HepG2 (cell line): ENCODE results near the gene CYTH1. TPM values are rescaled to one million over a fixed set of nuclear protein-coding genes. Genes with fewer than 3 reads are reported as not detected.

ENCODE experiments used
- BRF2 ChIP-seq: sonication (generic); formaldehyde crosslinking; IDR thresholded peaks from 2 replicates; pipeline ENCODE4 v1.8.1; 2022; ENCODE audit warnings: mild to moderate bottlenecking, missing genetic modification reagents
- FOXC1 ChIP-seq: sonication (generic); formaldehyde crosslinking; IDR thresholded peaks from 2 replicates; pipeline ENCODE4 v1.8.0; 2022; ENCODE audit warnings: mild to moderate bottlenecking, missing genetic modification reagents, borderline replicate concordance
- GLMP ChIP-seq: sonication (generic); formaldehyde crosslinking; IDR thresholded peaks from 2 replicates; pipeline ENCODE4 v1.9.0; 2021; ENCODE audit warnings: missing genetic modification reagents, mild to moderate bottlenecking, borderline replicate concordance
- GPN1 ChIP-seq: sonication (generic); formaldehyde crosslinking; IDR thresholded peaks from 2 replicates; pipeline ENCODE4 v1.5.1; 2020; ENCODE audit warnings: missing genetic modification reagents, borderline replicate concordance
- HMGA1 ChIP-seq: sonication (generic); formaldehyde crosslinking; conservative IDR thresholded peaks from 2 replicates; pipeline ENCODE4 v1.4.0; 2020; ENCODE audit warnings: missing genetic modification reagents
- HOXA9 ChIP-seq: sonication (generic); formaldehyde crosslinking; IDR thresholded peaks from 2 replicates; pipeline ENCODE4 v1.8.1; 2022; ENCODE audit warnings: missing genetic modification reagents, mild to moderate bottlenecking, moderate library complexity, borderline replicate concordance
- PHF5A ChIP-seq: IDR thresholded peaks from one replicate; pipeline ENCODE4 v1.6.1; 2018; ENCODE audit warnings: low read depth, missing genetic modification reagents; ENCODE audit not compliant: unreplicated experiment
- RAD51 ChIP-seq: fragments of 450-650 bp; IDR thresholded peaks from 2 replicates; pipeline ENCODE4 v1.6.1; 2016; ENCODE audit warnings: borderline replicate concordance
- REL ChIP-seq: sonication (generic); formaldehyde crosslinking; conservative IDR thresholded peaks from 2 replicates; pipeline ENCODE4 v1.8.0; 2022; ENCODE audit warnings: mild to moderate bottlenecking, missing genetic modification reagents, moderate library complexity
- SNAI1 ChIP-seq: sonication (generic); formaldehyde crosslinking; IDR thresholded peaks from 2 replicates; pipeline ENCODE4 v1.5.0; 2020; ENCODE audit warnings: mild to moderate bottlenecking, missing genetic modification reagents, borderline replicate concordance
- SP2 ChIP-seq: sonication (generic); formaldehyde crosslinking; IDR thresholded peaks from 2 replicates; pipeline ENCODE4 v1.5.1; 2020; ENCODE audit warnings: mild to moderate bottlenecking, missing genetic modification reagents
- TCF12 ChIP-seq, 2 experiments: fragments of 450-650 bp in 1 of 2; sonication (generic) in 1 of 2; formaldehyde crosslinking in 1 of 2; IDR thresholded peaks; 2 replicates each; pipeline versions ENCODE4 v1.6.1 to v1.8.0; 2017 to 2022; ENCODE audit warnings: antibody characterized with exemption in 1 of 2, mild to moderate bottlenecking in 1 of 2, missing genetic modification reagents in 1 of 2, moderate library complexity in 1 of 2
- ZBTB1 ChIP-seq: sonication (generic); formaldehyde crosslinking; IDR thresholded peaks from 2 replicates; pipeline ENCODE4 v1.4.0; 2020; ENCODE audit warnings: missing genetic modification reagents, borderline replicate concordance
- ZBTB10 ChIP-seq: sonication (generic); formaldehyde crosslinking; IDR thresholded peaks from 2 replicates; pipeline ENCODE4 v1.4.0; 2020; ENCODE audit warnings: missing genetic modification reagents, borderline replicate concordance
- ZBTB37 ChIP-seq: sonication (generic); formaldehyde crosslinking; IDR thresholded peaks from 2 replicates; pipeline ENCODE4 v1.4.0; 2020; ENCODE audit warnings: mild to moderate bottlenecking, missing genetic modification reagents
- ZBTB38 ChIP-seq: sonication (generic); formaldehyde crosslinking; IDR thresholded peaks from 2 replicates; pipeline ENCODE4 v1.5.1; 2020; ENCODE audit warnings: mild to moderate bottlenecking, missing genetic modification reagents
- ZNF251 ChIP-seq: sonication (generic); formaldehyde crosslinking; IDR thresholded peaks from 2 replicates; pipeline ENCODE4 v1.9.0; 2021; ENCODE audit warnings: mild to moderate bottlenecking, missing genetic modification reagents
- ZNF432 ChIP-seq: sonication (generic); formaldehyde crosslinking; IDR thresholded peaks from 2 replicates; pipeline ENCODE4 v1.5.0; 2020; ENCODE audit warnings: missing genetic modification reagents, mild to moderate bottlenecking, borderline replicate concordance
- ZNF564 ChIP-seq: sonication (generic); formaldehyde crosslinking; IDR thresholded peaks from 2 replicates; pipeline ENCODE4 v1.8.1; 2023; ENCODE audit warnings: mild to moderate bottlenecking, missing genetic modification reagents
- ZNF597 ChIP-seq: sonication (generic); formaldehyde crosslinking; IDR thresholded peaks from 2 replicates; pipeline ENCODE4 v1.5.0; 2020; ENCODE audit warnings: missing genetic modification reagents
- ZNF619 ChIP-seq: sonication (generic); formaldehyde crosslinking; IDR thresholded peaks from 2 replicates; pipeline ENCODE4 v1.4.0; 2020; ENCODE audit warnings: mild to moderate bottlenecking, missing genetic modification reagents
- ZNF878 ChIP-seq: sonication (generic); formaldehyde crosslinking; IDR thresholded peaks from 2 replicates; pipeline ENCODE4 v1.8.1; 2023; ENCODE audit warnings: mild to moderate bottlenecking, missing genetic modification reagents, moderate library complexity
- ZSCAN22 ChIP-seq: sonication (generic); formaldehyde crosslinking; IDR thresholded peaks from 2 replicates; pipeline ENCODE4 v1.4.0; 2020; ENCODE audit warnings: mild to moderate bottlenecking, missing genetic modification reagents
- polyA plus RNA-seq, 8 experiments: library from polyadenylated mRNA; depleted of rRNA in 3 of 8; stranded (reverse) in 7 of 8; unstranded in 1 of 8; fragments of >200 nt; fragmentation: Illumina TruSeq in 4 of 8; extraction: Trizol in 4 of 8; gene quantifications; 2 replicates each; pipeline versions ENCODE4 v1.2.1 to v1.2.3, GENCODE V29; 2011 to 2016; ENCODE audit warnings: low read depth in 4 of 8, missing spikeins in 1 of 8, mixed read lengths in 1 of 8; ENCODE audit not compliant: insufficient read depth in 1 of 8
- total RNA-seq, 5 experiments: library from RNA; depleted of rRNA; stranded (reverse); fragments of >200 nt; fragmentation: Illumina TruSeq; extraction: Trizol; gene quantifications; 2 replicates each; pipeline ENCODE4 v1.2.3, GENCODE V29; 2016; ENCODE audit warnings: low read depth in 1 of 5

CYTH1 gene
- total and polyA plus RNA-seq, 2 of the 13 experiments (the other 11 are each of a cell fraction or from before 2014, with no cell fraction given): 20.1 to 48.9 TPM

- no peak for TF ChIP-seq ZBTB10
- no peak for TF ChIP-seq ZBTB1 (CRISPR knock-in tag)
- no peak for TF ChIP-seq ZNF878
- TF ChIP-seq TCF12 (IDR thresholded peaks at IDR 0.05): no peak
- no peak for TF ChIP-seq TCF12 (CRISPR knock-in tag; IDR thresholded peaks at IDR 0.05)
- TF ChIP-seq ZNF619 (CRISPR knock-in tag): no peak
- no peak for TF ChIP-seq ZNF597
- no peak for TF ChIP-seq REL (CRISPR knock-in tag)
- TF ChIP-seq RAD51: no peak
- no peak for TF ChIP-seq GLMP (CRISPR knock-in tag)
- TF ChIP-seq FOXC1: no peak
- TF ChIP-seq ZNF251 (CRISPR knock-in tag): no peak
- TF ChIP-seq SP2 (CRISPR knock-in tag): no peak
- no peak for TF ChIP-seq ZSCAN22 (CRISPR knock-in tag)
- no peak for TF ChIP-seq SNAI1 (CRISPR knock-in tag)
- no peak for TF ChIP-seq ZNF432 (CRISPR knock-in tag)
- TF ChIP-seq HMGA1 (CRISPR knock-in tag): no peak
- no peak for TF ChIP-seq HOXA9
- TF ChIP-seq BRF2 (CRISPR knock-in tag): no peak
- TF ChIP-seq PHF5A: no peak
- no peak for TF ChIP-seq ZNF564 (CRISPR knock-in tag)
- TF ChIP-seq GPN1: no peak
- no peak for TF ChIP-seq ZBTB37 (CRISPR knock-in tag)
- peak; percentile 55; the same call in 1 of the 2 replicates for TF ChIP-seq ZBTB38
Measured at GRCh38 chr17:78746263-78746948, 35.7 kb downstream of the CYTH1 start (continued).
